Activated CD4-positive, alpha-beta memory T cell treated with anti-CD3 and anti-CD28 coated beads for 36 hours (primary cell): ENCODE results near the gene CXorf65. TPM values are rescaled to one million over a fixed set of nuclear protein-coding genes. Genes with fewer than 3 reads are reported as not detected.

Experiments used
- CTCF ChIA-PET: fragments of 350-600 bp; sonication (Branson Sonifier 250); formaldehyde crosslinking; loops from one replicate; lab custom pipeline; 2021; ENCODE audit warnings: antibody characterized with exemption, inconsistent platforms; lab: Charles Lee
- POLR2A ChIA-PET: fragments of 350-600 bp; sonication (Branson Sonifier 250); formaldehyde crosslinking; loops from one replicate; lab custom pipeline; 2021; ENCODE audit warnings: antibody characterized with exemption; lab: Charles Lee
- DNase-seq: peaks from one replicate; pipeline ENCODE4 v3.0.0-alpha.2; 2020
- H3K27ac Mint-ChIP-seq: one replicate; pipeline ENCODE4 v1.8.0; 2021; ENCODE audit warnings: mixed read lengths
- H3K27me3 Mint-ChIP-seq: one replicate; pipeline ENCODE4 v1.8.0; 2021; ENCODE audit warnings: mixed read lengths
- H3K36me3 Mint-ChIP-seq: one replicate; pipeline ENCODE4 v1.8.0; 2021; ENCODE audit warnings: mixed read lengths
- H3K4me1 Mint-ChIP-seq: one replicate; pipeline ENCODE4 v1.8.0; 2021; ENCODE audit warnings: low read depth, mixed read lengths
- H3K4me3 Mint-ChIP-seq: one replicate; pipeline ENCODE4 v1.8.0; 2021; ENCODE audit warnings: mild to moderate bottlenecking, mixed read lengths
- H3K9me3 Mint-ChIP-seq: one replicate; pipeline ENCODE4 v1.8.0; 2021; ENCODE audit warnings: mixed read lengths
- intact Hi-C: fragments of 100-400 bp; cut with micrococcal nuclease; formaldehyde crosslinking; loops from one replicate; pipeline ENCODE4 v1.15.1; 2023
- total RNA-seq, 2 experiments: library from RNA; stranded (reverse); gene quantifications; one replicate each; pipeline ENCODE4 v1.2.3, GENCODE V29; 2021

Gene CXorf65
- total RNA-seq, 2 experiments from 2014 or later: 12.0 to 12.6 TPM

DNA sequence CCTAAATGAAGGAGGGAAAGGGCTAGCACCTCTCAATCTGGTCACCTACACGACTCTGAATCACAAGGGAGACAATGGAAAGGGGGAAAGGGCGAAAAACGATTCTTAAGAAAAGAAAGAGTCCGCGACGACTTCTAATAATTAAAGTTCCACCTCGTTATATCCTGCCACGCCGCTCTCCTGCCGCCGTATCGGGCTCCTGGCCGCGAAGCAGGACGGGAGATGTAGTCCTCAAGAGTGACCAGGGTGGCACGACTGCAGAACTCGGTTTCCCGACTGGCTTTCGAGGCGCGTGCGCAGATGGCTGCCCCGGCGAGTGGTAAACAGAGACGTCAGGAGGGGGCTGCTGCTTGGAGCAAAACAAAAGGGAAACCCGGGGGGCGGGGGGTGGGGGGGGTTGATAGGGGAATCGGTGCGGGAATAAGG is 11.0 kb downstream of the CXorf65 start, which contains the start of gene FOXO4:
Gene FOXO4 (plus strand): TSS at position 297 of the 426 bp plus-strand sequence. CDS start 678 bp downstream, outside the sequence.
- no peaks in the 10 kb centered on the region for H3K36me3 Mint-ChIP-seq
- peak; percentile 92 for DNase-seq
- no peaks in the 10 kb centered on the region for H3K27me3 Mint-ChIP-seq
- peaks cover 23% of the 10 kb centered on the region for H3K4me1 Mint-ChIP-seq
- ChIA-PET POLR2A (interaction anchor here (0.9 to 1.1 kb wide), 2 partner anchors 9 to 22 kb away, joined by 3 to 6 read pairs; partner anchors contain the start of gene MED12), CTCF (interaction anchor here (0.6 to 1.2 kb wide), 2 partner anchors 33 to 485 kb away, joined by 3 to 6 read pairs; no protein-coding TSS in a partner anchor)
- no peaks in the 10 kb centered on the region for H3K9me3 Mint-ChIP-seq
- peak within 1 kb of the TSS; percentile 84 for H3K4me3 Mint-ChIP-seq
- H3K27ac Mint-ChIP-seq: peak within 1 kb of the TSS; percentile 85
- intact Hi-C loops: loop anchor here (1.0 to 5.0 kb wide), 3 partner anchors 15 to 272 kb away; partner anchors contain the start of genes IL2RG, MED12 and TAF1

- intact Hi-C loops: loop anchor here (1.0 to 5.0 kb wide), 3 partner anchors 16 to 272 kb away; partner anchors contain the start of genes IL2RG, MED12 and TAF1
- no peaks in the 10 kb centered on the region for H3K9me3 Mint-ChIP-seq
- no peaks in the 10 kb centered on the region for H3K36me3 Mint-ChIP-seq
- no peak overlapping the region for H3K27ac Mint-ChIP-seq
- DNase-seq: no peak
- POLR2A ChIA-PET: no interaction called here
- CTCF ChIA-PET: interaction anchor here (0.6 kb wide), 1 partner anchor 485 kb away, joined by 3 read pairs; no protein-coding TSS in a partner anchor
- H3K4me1 Mint-ChIP-seq: peaks cover 21% of the 10 kb centered on the region
- H3K27me3 Mint-ChIP-seq: no peaks in the 10 kb centered on the region
- H3K4me3 Mint-ChIP-seq: peak overlapping the region; percentile 84
These were observed 11.5 kb downstream of the CXorf65 start for GRCh38 chrX:71095033-71095432.

GRCh38 chrX:71091263-71091662 is 15.3 kb downstream of the CXorf65 start:
- H3K9me3 Mint-ChIP-seq: no peaks in the 10 kb centered on the region
- H3K27me3 Mint-ChIP-seq: no peaks in the 10 kb centered on the region
- POLR2A ChIA-PET: no interaction called here
- no peaks in the 10 kb centered on the region for H3K36me3 Mint-ChIP-seq
- H3K4me3 Mint-ChIP-seq: no peak overlapping the region
- H3K4me1 Mint-ChIP-seq: peaks cover 4% of the 10 kb centered on the region
- intact Hi-C loops: no loop called here
- no peak for DNase-seq
- CTCF ChIA-PET: no interaction called here
- H3K27ac Mint-ChIP-seq: no peak overlapping the region

- Mint-ChIP-seq H3K27ac (no peak overlapping the region), H3K27me3 (no peaks in the 10 kb centered on the region), H3K36me3 (no peaks in the 10 kb centered on the region), H3K4me3 (no peak overlapping the region), H3K9me3 (no peaks in the 10 kb centered on the region), H3K4me1 (peaks cover 9% of the 10 kb centered on the region)
- ChIA-PET POLR2A (no interaction called here), CTCF (no interaction called here)
- intact Hi-C loops: no loop called here
- DNase-seq: no peak
These were observed 20.6 kb downstream of the CXorf65 start for GRCh38 chrX:71085900-71086299.

GRCh38 chrX:71082822-71083221 is 23.7 kb downstream of the CXorf65 start:
- Mint-ChIP-seq H3K36me3 (no peaks in the 10 kb centered on the region), H3K27me3 (no peaks in the 10 kb centered on the region), H3K27ac (no peak overlapping the region), H3K4me1 (peaks cover 9% of the 10 kb centered on the region), H3K9me3 (no peaks in the 10 kb centered on the region), H3K4me3 (no peak overlapping the region)
- ChIA-PET CTCF (no interaction called here), POLR2A (no interaction called here)
- intact Hi-C loops: no loop called here
- no peak for DNase-seq

- no peak for DNase-seq
- peaks cover 9% of the 10 kb centered on the region for H3K4me1 Mint-ChIP-seq
- ChIA-PET CTCF (interaction anchor here (0.8 kb wide), 1 partner anchor 8 kb away, joined by 3 read pairs; no protein-coding TSS in a partner anchor), POLR2A (no interaction called here)
- intact Hi-C loops: no loop called here
- H3K27ac Mint-ChIP-seq: no peak overlapping the region
- no peaks in the 10 kb centered on the region for H3K27me3 Mint-ChIP-seq
- no peaks in the 10 kb centered on the region for H3K9me3 Mint-ChIP-seq
- no peaks in the 10 kb centered on the region for H3K36me3 Mint-ChIP-seq
- H3K4me3 Mint-ChIP-seq: no peak overlapping the region
These were observed 24.4 kb downstream of the CXorf65 start for GRCh38 chrX:71082124-71082647.

GRCh38 chrX:71081330-71082123 is 25.0 kb downstream of the CXorf65 start:
- H3K9me3 Mint-ChIP-seq: no peaks in the 10 kb centered on the region
- ChIA-PET POLR2A (no interaction called here), CTCF (interaction anchor here (0.8 kb wide), 1 partner anchor 9 kb away, joined by 3 read pairs; no protein-coding TSS in a partner anchor)
- H3K4me3 Mint-ChIP-seq: no peak overlapping the region
- H3K36me3 Mint-ChIP-seq: no peaks in the 10 kb centered on the region
- H3K27ac Mint-ChIP-seq: no peak overlapping the region
- peaks cover 9% of the 10 kb centered on the region for H3K4me1 Mint-ChIP-seq
- DNase-seq: no peak
- intact Hi-C loops: no loop called here
- H3K27me3 Mint-ChIP-seq: no peaks in the 10 kb centered on the region

- Mint-ChIP-seq H3K36me3 (peaks cover 2% of the 10 kb centered on the region), H3K27ac (peak overlapping the region; percentile 5), H3K9me3 (no peaks in the 10 kb centered on the region), H3K4me1 (peaks cover 9% of the 10 kb centered on the region), H3K27me3 (peaks cover 2% of the 10 kb centered on the region), H3K4me3 (no peak overlapping the region)
- CTCF ChIA-PET: no interaction called here
- no peak for DNase-seq
- intact Hi-C loops: no loop called here
- POLR2A ChIA-PET: interaction anchor here (1.3 kb wide), 1 partner anchor 48 kb away, joined by 3 read pairs; the partner anchor contains the start of gene MED12
These were observed 36.0 kb downstream of the CXorf65 start for GRCh38 chrX:71070531-71070930.

DNA sequence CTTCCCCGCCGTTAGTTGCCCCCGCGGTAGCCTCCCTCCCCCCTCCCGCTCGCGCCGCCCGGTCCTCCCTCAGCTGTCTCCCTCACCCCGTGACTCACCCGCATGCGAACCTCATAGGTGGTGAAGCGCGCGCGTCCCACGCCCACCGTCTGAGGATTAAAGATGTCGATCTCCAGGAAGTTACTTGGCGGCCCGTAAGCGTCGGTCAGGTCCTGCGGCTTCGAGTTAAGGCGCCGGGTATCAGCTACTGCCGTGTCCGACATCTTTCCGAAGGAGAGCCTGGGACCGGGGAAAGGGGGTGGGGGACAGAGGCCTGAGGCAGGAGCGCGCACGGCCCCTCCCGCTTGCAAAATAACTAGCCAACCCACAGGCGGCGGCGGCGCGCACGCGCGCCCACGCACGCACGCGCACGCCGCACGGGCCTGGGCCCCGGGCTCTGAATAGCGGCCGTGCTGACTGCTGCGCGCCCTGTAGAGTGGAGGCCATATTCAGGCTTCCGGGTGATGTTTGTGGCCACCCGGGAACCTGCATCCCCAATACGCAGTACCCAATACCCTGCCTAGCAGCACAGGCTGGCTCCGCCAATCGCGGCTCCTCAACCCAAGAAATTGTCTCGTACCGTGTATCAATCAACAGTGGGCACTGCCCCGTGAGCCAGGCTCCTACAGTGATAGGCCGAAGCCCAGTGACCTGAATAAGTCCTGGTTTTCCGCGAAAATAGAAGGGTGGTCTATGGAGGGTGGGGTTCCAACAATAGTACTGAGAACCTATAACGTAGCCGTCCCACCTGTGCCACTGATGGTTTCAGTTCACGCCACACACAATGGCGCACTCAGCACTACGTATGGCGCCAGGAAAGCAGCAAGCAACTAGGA is 38.3 kb downstream of the CXorf65 start, which contains the start of gene SNX12:
Gene SNX12 (minus strand): TSS at position 291 of the 875 bp plus-strand sequence. CDS start 28 bp downstream, at position 263.
- intact Hi-C loops: loop anchor here (1.0 to 2.0 kb wide), 7 partner anchors 15 to 298 kb away; partner anchors contain the start of genes IL2RG, MED12, TAF1 and ZMYM3
- ChIA-PET CTCF (no interaction called here), POLR2A (interaction anchor here (1.0 to 1.5 kb wide), 4 partner anchors 10 to 298 kb away, joined by 4 to 8 read pairs (median 4); partner anchors contain the start of genes IL2RG, MED12 and TAF1)
- Mint-ChIP-seq H3K36me3 (peaks cover 8% of the 10 kb centered on the region), H3K27me3 (no peaks in the 10 kb centered on the region), H3K27ac (peak within 1 kb of the TSS; percentile 97), H3K9me3 (no peaks in the 10 kb centered on the region), H3K4me1 (peaks cover 18% of the 10 kb centered on the region), H3K4me3 (peak within 1 kb of the TSS; percentile 95)
- peak; percentile 94 for DNase-seq

GRCh38 chrX:71067712-71068043 is 38.9 kb downstream of the CXorf65 start:
- CTCF ChIA-PET: no interaction called here

GRCh38 chrX:71067089-71067488 is 39.5 kb downstream of the CXorf65 start:
- ChIA-PET CTCF (no interaction called here), POLR2A (interaction anchor here (1.4 to 1.5 kb wide), 2 partner anchors 44 to 299 kb away, joined by 4 to 8 read pairs; partner anchors contain the start of genes IL2RG and TAF1)
- H3K27me3 Mint-ChIP-seq: no peaks in the 10 kb centered on the region
- H3K4me1 Mint-ChIP-seq: peaks cover 18% of the 10 kb centered on the region
- H3K27ac Mint-ChIP-seq: peak overlapping the region; percentile 97
- H3K9me3 Mint-ChIP-seq: no peaks in the 10 kb centered on the region
- H3K4me3 Mint-ChIP-seq: peak overlapping the region; percentile 95
- DNase-seq: no peak
- intact Hi-C loops: no loop called here
- H3K36me3 Mint-ChIP-seq: peaks cover 13% of the 10 kb centered on the region

More at GRCh38 chrX:71067712-71068043, 38.9 kb downstream of the CXorf65 start:
- Mint-ChIP-seq H3K9me3 (no peaks in the 10 kb centered on the region), H3K27me3 (no peaks in the 10 kb centered on the region), H3K4me3 (peak overlapping the region; percentile 95), H3K27ac (peak overlapping the region; percentile 97), H3K4me1 (peaks cover 18% of the 10 kb centered on the region), H3K36me3 (peaks cover 11% of the 10 kb centered on the region)
- POLR2A ChIA-PET: interaction anchor here (1.0 to 1.5 kb wide), 4 partner anchors 9 to 298 kb away, joined by 4 to 8 read pairs (median 4); partner anchors contain the start of genes IL2RG, MED12 and TAF1
- DNase-seq: no peak
- intact Hi-C loops: loop anchor here (1.0 to 2.0 kb wide), 7 partner anchors 14 to 299 kb away; partner anchors contain the start of genes IL2RG, MED12, TAF1 and ZMYM3
